MM.1S (cell line): ENCODE data around the gene KIAA1217.

Source experiments
- EZH2 ChIP-seq: fragments of 300-600 bp; sonication (generic); optimal IDR thresholded peaks from 2 replicates; pipeline ENCODE3; 2017; ENCODE audit warnings: low read depth, mild to moderate bottlenecking, antibody characterized with exemption, low read length, mixed read lengths
- EZH2phosphoT487 ChIP-seq: fragments of 300-600 bp; sonication (generic); IDR thresholded peaks from 2 replicates; pipeline ENCODE4 v1.6.1; 2018; ENCODE audit warnings: antibody characterized with exemption, low read length
- TF ChIP-seq, protein P1 (sequence below): fragments of 300-600 bp; sonication (generic); IDR thresholded peaks from 2 replicates; pipeline ENCODE4 v1.5.1; 2016; ENCODE audit warnings: antibody characterized with exemption, low read length, mixed read lengths

DNA sequence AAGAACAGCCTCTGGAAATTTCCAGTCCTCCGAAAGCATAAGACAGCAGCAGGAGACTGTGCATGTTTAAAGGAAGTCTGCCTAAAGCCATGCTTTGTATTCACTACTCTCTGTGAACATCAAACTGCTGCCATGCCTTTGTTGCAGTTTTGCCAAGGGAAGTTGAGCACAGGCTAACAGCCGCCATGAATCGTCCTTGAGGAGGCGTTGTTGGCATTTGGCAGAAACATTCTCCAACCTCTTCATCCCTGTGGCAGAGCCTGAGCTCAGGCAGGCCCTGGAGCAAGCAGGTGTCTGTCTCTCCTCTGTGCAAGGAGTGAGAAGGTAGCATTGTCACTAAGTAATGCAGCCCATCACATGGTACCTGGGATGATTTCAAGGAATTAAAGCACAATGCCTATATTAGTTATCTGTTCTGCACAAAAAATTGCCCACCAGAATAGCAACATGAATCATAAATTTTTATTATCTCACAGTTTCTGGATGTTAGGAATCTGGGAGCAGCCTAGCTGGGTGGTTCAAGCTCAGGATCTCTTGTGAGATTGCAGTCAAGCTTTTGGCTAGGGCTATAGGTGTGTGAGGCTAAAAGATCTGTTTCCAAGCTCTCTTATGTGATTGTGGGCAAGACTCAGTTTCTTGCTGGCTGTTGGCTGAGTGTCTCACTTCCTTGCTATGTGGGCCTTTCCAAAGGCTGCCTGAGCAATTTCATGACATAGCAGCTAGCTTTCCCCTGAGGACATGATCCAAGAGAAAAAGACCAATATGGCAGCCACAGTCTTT lies 46.5 kb upstream of the KIAA1217 start:
- TF ChIP-seq, protein P1, sequence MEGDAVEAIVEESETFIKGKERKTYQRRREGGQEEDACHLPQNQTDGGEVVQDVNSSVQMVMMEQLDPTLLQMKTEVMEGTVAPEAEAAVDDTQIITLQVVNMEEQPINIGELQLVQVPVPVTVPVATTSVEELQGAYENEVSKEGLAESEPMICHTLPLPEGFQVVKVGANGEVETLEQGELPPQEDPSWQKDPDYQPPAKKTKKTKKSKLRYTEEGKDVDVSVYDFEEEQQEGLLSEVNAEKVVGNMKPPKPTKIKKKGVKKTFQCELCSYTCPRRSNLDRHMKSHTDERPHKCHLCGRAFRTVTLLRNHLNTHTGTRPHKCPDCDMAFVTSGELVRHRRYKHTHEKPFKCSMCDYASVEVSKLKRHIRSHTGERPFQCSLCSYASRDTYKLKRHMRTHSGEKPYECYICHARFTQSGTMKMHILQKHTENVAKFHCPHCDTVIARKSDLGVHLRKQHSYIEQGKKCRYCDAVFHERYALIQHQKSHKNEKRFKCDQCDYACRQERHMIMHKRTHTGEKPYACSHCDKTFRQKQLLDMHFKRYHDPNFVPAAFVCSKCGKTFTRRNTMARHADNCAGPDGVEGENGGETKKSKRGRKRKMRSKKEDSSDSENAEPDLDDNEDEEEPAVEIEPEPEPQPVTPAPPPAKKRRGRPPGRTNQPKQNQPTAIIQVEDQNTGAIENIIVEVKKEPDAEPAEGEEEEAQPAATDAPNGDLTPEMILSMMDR = no peak
- TF ChIP-seq EZH2phosphoT487 (no peak), EZH2 (no peak)
